ENCODE results near the gene BPIFB1. TPM values are rescaled to one million over a fixed set of nuclear protein-coding genes. Genes with fewer than 3 reads are reported as not detected.
A peak's percentile ranks its signal among the peaks of the same experiment; 100 is the strongest.

BPIFB1 gene
- total and polyA plus RNA-seq, 2 of the 13 experiments (the other 11 are each of a cell fraction or from before 2014, with no cell fraction given), result 0.82 to 4.4 TPM

- TF ChIP-seq MYNN (CRISPR knock-in tag; IDR thresholded peaks at IDR 0.05; ENCODE audit: low read depth), result no peak
- no peak for TF ChIP-seq SRSF4 (IDR thresholded peaks at IDR 0.05; ENCODE audit: low read depth, low read length, poor library complexity, severe bottlenecking)
- TF ChIP-seq HNRNPLL (IDR thresholded peaks at IDR 0.05; ENCODE audit: low read depth, low read length, poor library complexity, severe bottlenecking), result no peak
- TF ChIP-seq DDIT3 (CRISPR knock-in tag; IDR thresholded peaks at IDR 0.05), result no peak
- TF ChIP-seq TBX2 (CRISPR knock-in tag; IDR thresholded peaks at IDR 0.05; ENCODE audit: borderline replicate concordance), result no peak
- no peak for TF ChIP-seq MEIS2 (CRISPR knock-in tag; IDR thresholded peaks at IDR 0.05)
- TF ChIP-seq JUN (CRISPR knock-in tag; IDR thresholded peaks at IDR 0.05), result no peak
- TF ChIP-seq ZFP36 (IDR thresholded peaks at IDR 0.05; ENCODE audit: borderline replicate concordance, low read depth, low read length, partially characterized antibody), result no peak
- TF ChIP-seq ZEB1 (IDR thresholded peaks at IDR 0.05; ENCODE audit: insufficient replicate concordance, low read depth), result no peak
- no peak for TF ChIP-seq SMAD9 (CRISPR knock-in tag; IDR thresholded peaks at IDR 0.05)
- TF ChIP-seq NFE2L1 (CRISPR knock-in tag; IDR thresholded peaks at IDR 0.05; ENCODE audit: borderline replicate concordance), result no peak
- TF ChIP-seq ATF7 (IDR thresholded peaks at IDR 0.05), result no peak
- no peak for TF ChIP-seq ATF7 (CRISPR knock-in tag; IDR thresholded peaks at IDR 0.05)
- TF ChIP-seq PHB2 (IDR thresholded peaks at IDR 0.05; ENCODE audit: partially characterized antibody), result no peak
- TF ChIP-seq TARDBP (CRISPR knock-in tag; IDR thresholded peaks at IDR 0.05), result no peak
- TF ChIP-seq SMYD3 (CRISPR knock-in tag; IDR thresholded peaks at IDR 0.05), result no peak
- 0 out of 2 replicates have a peak, but pooled peaks have one; percentile 48 for TF ChIP-seq ZNF567 (CRISPR knock-in tag; IDR thresholded peaks at IDR 0.05; ENCODE audit: borderline replicate concordance)
- TF ChIP-seq ZNF343 (CRISPR knock-in tag; IDR thresholded peaks at IDR 0.05), result no peak
- peak in 1 of 2 experiments; percentile 69; a peak in 2 of 4 replicates for TF ChIP-seq HMGXB4 (CRISPR knock-in tag; IDR thresholded peaks at IDR 0.05; ENCODE audit: borderline replicate concordance in 1 of 2, low read depth in 1 of 2)
- no peak for TF ChIP-seq NR2F1 (CRISPR knock-in tag; IDR thresholded peaks at IDR 0.05)
- TF ChIP-seq KMT2B (CRISPR knock-in tag; IDR thresholded peaks at IDR 0.05), result no peak
- no peak for TF ChIP-seq ZBTB39 (CRISPR knock-in tag; IDR thresholded peaks at IDR 0.05)
- no peak for TF ChIP-seq ZNF460 (CRISPR knock-in tag; IDR thresholded peaks at IDR 0.05; ENCODE audit: borderline replicate concordance)
- no peak for TF ChIP-seq ZNF674 (CRISPR knock-in tag; IDR thresholded peaks at IDR 0.05; ENCODE audit: low read depth)
- TF ChIP-seq ZNF589 (CRISPR knock-in tag; conservative IDR thresholded peaks at IDR 0.05), result no peak
- no peak for TF ChIP-seq TOPORS (CRISPR knock-in tag; IDR thresholded peaks at IDR 0.05)
- TF ChIP-seq HOXA3 (CRISPR knock-in tag; IDR thresholded peaks at IDR 0.05), result 0 out of 2 replicates have a peak, but pooled peaks have one; percentile 9
- TF ChIP-seq ZNF749 (CRISPR knock-in tag; IDR thresholded peaks at IDR 0.05; ENCODE audit: borderline replicate concordance), result no peak
- TF ChIP-seq SMC3 (IDR thresholded peaks at IDR 0.05; ENCODE audit: low read length), result peak; percentile 100
Measured at GRCh38 chr20:33262658-33263065, 20.4 kb upstream of the BPIFB1 start (continued).

Measured in HepG2 (cell line).